ENCODE data around the gene STRAP. TPM values are rescaled to one million over a fixed set of nuclear protein-coding genes. Genes with fewer than 3 reads are reported as not detected.

Gene STRAP
- total RNA-seq, 4 donors from 2014 or later = 84.9 to 100 (median 93.3) TPM

DNA sequence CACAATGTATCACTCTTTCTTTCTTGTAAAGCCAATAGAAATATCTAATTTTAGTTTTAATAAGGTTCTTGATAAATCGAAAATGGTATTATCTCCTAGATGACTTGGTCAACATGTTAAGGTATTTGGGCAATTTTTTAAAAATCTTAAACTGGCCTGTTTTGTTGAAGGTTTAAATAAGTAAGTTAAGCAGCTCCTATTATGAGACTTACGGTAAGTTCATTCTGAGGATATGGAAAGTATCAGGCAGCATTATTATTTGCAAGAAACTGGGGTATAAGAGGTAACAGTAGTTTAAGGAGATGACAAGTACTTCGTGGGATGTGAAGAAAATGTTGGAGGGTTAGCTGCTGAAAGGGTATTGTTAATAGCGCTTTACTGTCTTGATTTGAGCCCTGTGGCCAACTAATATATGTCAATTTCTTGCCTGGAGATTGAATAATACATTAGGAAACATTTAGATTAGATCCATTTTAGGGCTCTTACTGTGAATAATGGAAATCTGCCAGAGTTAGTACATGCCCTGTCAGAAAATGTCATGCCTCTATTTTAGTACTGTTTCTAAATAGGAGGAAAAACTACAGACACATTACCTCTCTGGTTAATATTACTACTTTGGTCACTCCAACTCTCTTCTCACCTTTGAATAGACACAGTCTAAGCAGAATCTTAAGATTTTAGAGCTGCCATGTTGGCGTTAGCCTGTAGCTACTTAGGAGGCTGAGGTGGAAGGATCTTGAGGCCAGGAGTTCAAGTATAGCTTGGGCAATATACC lies 5.0 kb downstream of the STRAP start:
- intact Hi-C loops (cut with DNase I) = no loop called here
- no peak for DNase-seq
- TF ChIP-seq POLR2A (IDR thresholded peaks at IDR 0.05) = no peak
- TF ChIP-seq, protein P1, sequence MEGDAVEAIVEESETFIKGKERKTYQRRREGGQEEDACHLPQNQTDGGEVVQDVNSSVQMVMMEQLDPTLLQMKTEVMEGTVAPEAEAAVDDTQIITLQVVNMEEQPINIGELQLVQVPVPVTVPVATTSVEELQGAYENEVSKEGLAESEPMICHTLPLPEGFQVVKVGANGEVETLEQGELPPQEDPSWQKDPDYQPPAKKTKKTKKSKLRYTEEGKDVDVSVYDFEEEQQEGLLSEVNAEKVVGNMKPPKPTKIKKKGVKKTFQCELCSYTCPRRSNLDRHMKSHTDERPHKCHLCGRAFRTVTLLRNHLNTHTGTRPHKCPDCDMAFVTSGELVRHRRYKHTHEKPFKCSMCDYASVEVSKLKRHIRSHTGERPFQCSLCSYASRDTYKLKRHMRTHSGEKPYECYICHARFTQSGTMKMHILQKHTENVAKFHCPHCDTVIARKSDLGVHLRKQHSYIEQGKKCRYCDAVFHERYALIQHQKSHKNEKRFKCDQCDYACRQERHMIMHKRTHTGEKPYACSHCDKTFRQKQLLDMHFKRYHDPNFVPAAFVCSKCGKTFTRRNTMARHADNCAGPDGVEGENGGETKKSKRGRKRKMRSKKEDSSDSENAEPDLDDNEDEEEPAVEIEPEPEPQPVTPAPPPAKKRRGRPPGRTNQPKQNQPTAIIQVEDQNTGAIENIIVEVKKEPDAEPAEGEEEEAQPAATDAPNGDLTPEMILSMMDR (IDR thresholded peaks at IDR 0.05) = no peak
- no peaks in the 10 kb centered on the region for H3K27me3 ChIP-seq
- no peaks in the 10 kb centered on the region for H3K9me3 ChIP-seq
- no peak overlapping the region for H3K4me3 ChIP-seq (replicated peaks in 1 of 3)
- H3K36me3 ChIP-seq = peaks cover 0 to 15% of the 10 kb centered on the region in 2 donors
- no peak overlapping the region for H3K27ac ChIP-seq
- WGBS, 2 donors = 86 to 89% methylated on average over 5 of the region's 5 CpGs
- H3K4me1 ChIP-seq = peaks cover 23 to 24% of the 10 kb centered on the region in 2 donors

- intact Hi-C loops (cut with DNase I) = no loop called here
- Histone ChIP-seq H3K36me3 (peaks cover 5 to 39% of the 10 kb centered on the region in 2 donors), H3K27me3 (no peaks in the 10 kb centered on the region), H3K4me3 (replicated peaks in 1 of 3) (no peak overlapping the region), H3K4me1 (no peaks in the 10 kb centered on the region), H3K9me3 (no peaks in the 10 kb centered on the region), H3K27ac (no peak overlapping the region)
- no peak for DNase-seq
- TF ChIP-seq, protein P1 (IDR thresholded peaks at IDR 0.05) = no peak
- no peak for TF ChIP-seq POLR2A (IDR thresholded peaks at IDR 0.05)
- 94 to 97% methylated on average over 5 of the region's 5 CpGs for WGBS, 2 donors
These were observed 10.6 kb downstream of the STRAP start for GRCh38 chr12:15892645-15893259.

DNA sequence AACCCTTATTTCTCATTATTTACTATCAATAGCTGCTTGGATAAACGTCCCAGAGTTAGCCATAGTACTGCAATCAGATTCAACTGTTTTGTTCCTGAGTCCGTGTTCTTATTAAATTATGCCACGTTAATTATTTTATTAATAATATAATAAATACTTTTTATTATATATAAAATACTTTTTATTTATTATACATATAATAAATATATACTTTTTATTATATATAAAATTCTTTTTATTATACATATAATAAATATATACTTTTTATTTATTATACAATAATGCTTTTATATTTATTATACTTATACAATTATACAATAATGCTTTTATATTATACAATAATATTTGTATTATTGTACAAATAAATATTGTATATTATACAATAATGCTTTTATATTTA lies 11.1 kb downstream of the STRAP start:
- H3K4me3 ChIP-seq (replicated peaks in 1 of 3) = no peak overlapping the region
- 86 to 90% methylated on average over 3 of the region's 3 CpGs for WGBS, 2 donors
- H3K4me1 ChIP-seq = no peaks in the 10 kb centered on the region
- intact Hi-C loops (cut with DNase I) = no loop called here
- H3K27me3 ChIP-seq = no peaks in the 10 kb centered on the region
- DNase-seq = no peak
- H3K27ac ChIP-seq = no peak overlapping the region
- H3K36me3 ChIP-seq = peaks cover 5 to 39% of the 10 kb centered on the region in 2 donors
- no peaks in the 10 kb centered on the region for H3K9me3 ChIP-seq
- no peak for TF ChIP-seq POLR2A (IDR thresholded peaks at IDR 0.05)
- TF ChIP-seq, protein P1 (IDR thresholded peaks at IDR 0.05) = no peak

- Histone ChIP-seq H3K27ac (no peak overlapping the region), H3K4me3 (replicated peaks in 1 of 3) (no peak overlapping the region), H3K27me3 (no peaks in the 10 kb centered on the region), H3K4me1 (no peaks in the 10 kb centered on the region), H3K36me3 (peaks cover 14 to 38% of the 10 kb centered on the region in 2 donors), H3K9me3 (no peaks in the 10 kb centered on the region)
- intact Hi-C loops (cut with DNase I) = no loop called here
- no peak for DNase-seq
- 91 to 98% methylated on average over 1 of the region's 1 CpG for WGBS, 2 donors
- TF ChIP-seq POLR2A (IDR thresholded peaks at IDR 0.05) = no peak
- TF ChIP-seq, protein P1 (IDR thresholded peaks at IDR 0.05) = no peak
These were observed 14.7 kb downstream of the STRAP start for GRCh38 chr12:15896867-15897266.

- Histone ChIP-seq H3K9me3 (no peaks in the 10 kb centered on the region), H3K36me3 (peaks cover 15 to 38% of the 10 kb centered on the region in 2 donors), H3K4me3 (replicated peaks in 1 of 3) (no peak overlapping the region), H3K27me3 (no peaks in the 10 kb centered on the region), H3K4me1 (no peaks in the 10 kb centered on the region), H3K27ac (no peak overlapping the region)
- intact Hi-C loops (cut with DNase I) = no loop called here
- 83 to 88% methylated on average over 2 of the region's 2 CpGs for WGBS, 2 donors
- DNase-seq = no peak
- TF ChIP-seq POLR2A (IDR thresholded peaks at IDR 0.05) = no peak
- TF ChIP-seq, protein P1 (IDR thresholded peaks at IDR 0.05) = no peak
These were observed 15.2 kb downstream of the STRAP start for GRCh38 chr12:15897433-15897832.
